Memory B cell (primary cell): ENCODE data around the gene MME.
A peak's percentile ranks its signal among the peaks of the same experiment; 100 is the strongest.

Source experiments
- ATAC-seq: fragments of 150-1000 bp; cut with Tn5 transposase; 2 replicates; pipeline ENCODE4 v1.10.0; 2021; ENCODE audit warnings: low read depth, mild to moderate bottlenecking, moderate library complexity
- DNase-seq, 2 donors: peaks; one replicate each; pipeline ENCODE4 v3.0.0; 2022; ENCODE audit warnings: low spot score in 2 of 2
- H3K27ac Mint-ChIP-seq: one replicate; pipeline ENCODE4 v1.8.0; 2022; ENCODE audit warnings: mild to moderate bottlenecking, moderate library complexity, mixed read lengths
- H3K27me3 Mint-ChIP-seq: one replicate; pipeline ENCODE4 v1.8.0; 2022; ENCODE audit warnings: mixed read lengths
- H3K36me3 Mint-ChIP-seq: one replicate; pipeline ENCODE4 v1.8.0; 2022; ENCODE audit warnings: mild to moderate bottlenecking, mixed read lengths
- H3K4me1 Mint-ChIP-seq: one replicate; pipeline ENCODE4 v1.8.0; 2022; ENCODE audit warnings: mixed read lengths
- H3K4me3 Mint-ChIP-seq: one replicate; pipeline ENCODE4 v1.8.0; 2022; ENCODE audit warnings: mild to moderate bottlenecking, moderate library complexity, mixed read lengths
- H3K9me3 Mint-ChIP-seq: one replicate; pipeline ENCODE4 v1.8.0; 2022; ENCODE audit warnings: mixed read lengths

MME gene

GRCh38 chr3:155070316-155070715, 9.8 kb upstream of the MME start:
- DNase-seq (no peak), ATAC-seq (no peak)
- H3K4me3 Mint-ChIP-seq = no peak overlapping the region
- H3K36me3 Mint-ChIP-seq = peaks cover under 1% of the 10 kb centered on the region
- no peaks in the 10 kb centered on the region for H3K4me1 Mint-ChIP-seq
- no peak overlapping the region for H3K27ac Mint-ChIP-seq
- peaks cover 4% of the 10 kb centered on the region for H3K9me3 Mint-ChIP-seq
- H3K27me3 Mint-ChIP-seq = no peaks in the 10 kb centered on the region

DNA sequence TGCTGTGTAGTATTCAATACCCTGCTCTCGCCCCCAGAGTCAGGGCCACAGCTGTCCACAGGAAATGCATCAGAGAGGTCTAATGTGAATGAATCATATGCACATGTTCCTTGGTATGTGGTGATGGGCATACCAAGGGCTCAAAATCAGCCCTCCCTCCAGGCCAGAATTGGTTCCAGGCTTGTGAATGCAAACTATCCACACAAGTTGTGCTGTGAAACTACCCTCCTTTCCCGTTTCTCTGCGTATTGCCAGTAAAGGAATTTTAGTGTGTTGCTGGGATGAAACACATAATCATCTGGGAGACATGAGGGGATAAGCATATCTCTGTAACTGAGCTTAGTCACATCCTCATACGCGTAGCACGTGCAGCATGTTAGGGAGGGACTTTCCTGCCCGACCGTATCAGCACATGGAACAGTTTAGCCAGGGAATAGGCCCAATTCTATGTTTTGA, 9.2 kb upstream of the MME start:
- Mint-ChIP-seq H3K9me3 (peaks cover 5% of the 10 kb centered on the region), H3K27ac (no peak overlapping the region), H3K27me3 (no peaks in the 10 kb centered on the region), H3K4me3 (no peak overlapping the region), H3K36me3 (peaks cover 1% of the 10 kb centered on the region), H3K4me1 (no peaks in the 10 kb centered on the region)
- no peak for DNase-seq
- no peak for ATAC-seq

GRCh38 chr3:155075200-155075599, 4.9 kb upstream of the MME start:
- H3K9me3 Mint-ChIP-seq = peaks cover 5% of the 10 kb centered on the region
- peaks cover 4% of the 10 kb centered on the region for H3K36me3 Mint-ChIP-seq
- H3K4me1 Mint-ChIP-seq = peaks cover 4% of the 10 kb centered on the region
- ATAC-seq = no peak
- DNase-seq = no peak
- no peak overlapping the region for H3K4me3 Mint-ChIP-seq
- H3K27ac Mint-ChIP-seq = no peak overlapping the region
- H3K27me3 Mint-ChIP-seq = peaks cover 4% of the 10 kb centered on the region

DNA sequence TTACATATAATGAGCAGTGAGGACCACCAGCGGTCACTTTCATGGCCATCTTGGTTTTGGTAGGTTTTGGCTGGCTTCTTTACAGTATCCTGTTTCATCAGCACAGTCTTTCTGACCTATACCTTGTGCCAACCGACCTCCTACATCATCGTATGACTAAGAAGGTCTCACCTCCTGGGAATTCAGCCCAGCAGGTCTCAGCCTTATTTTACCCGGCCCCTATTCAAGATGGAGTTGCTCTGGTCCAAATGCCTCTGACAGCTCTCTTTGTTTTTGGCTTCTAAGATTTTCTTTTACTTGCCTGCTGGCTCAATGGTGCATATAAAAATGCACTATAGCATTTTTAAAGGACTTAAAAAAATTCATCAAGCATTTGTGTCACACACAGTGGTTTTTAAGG, 3.2 kb upstream of the MME start:
- H3K27me3 Mint-ChIP-seq = peaks cover 4% of the 10 kb centered on the region
- DNase-seq (no peak), ATAC-seq (no peak)
- H3K9me3 Mint-ChIP-seq = peaks cover 5% of the 10 kb centered on the region
- peaks cover 4% of the 10 kb centered on the region for H3K4me1 Mint-ChIP-seq
- no peak overlapping the region for H3K27ac Mint-ChIP-seq
- H3K4me3 Mint-ChIP-seq = no peak overlapping the region
- H3K36me3 Mint-ChIP-seq = peaks cover 4% of the 10 kb centered on the region

DNA sequence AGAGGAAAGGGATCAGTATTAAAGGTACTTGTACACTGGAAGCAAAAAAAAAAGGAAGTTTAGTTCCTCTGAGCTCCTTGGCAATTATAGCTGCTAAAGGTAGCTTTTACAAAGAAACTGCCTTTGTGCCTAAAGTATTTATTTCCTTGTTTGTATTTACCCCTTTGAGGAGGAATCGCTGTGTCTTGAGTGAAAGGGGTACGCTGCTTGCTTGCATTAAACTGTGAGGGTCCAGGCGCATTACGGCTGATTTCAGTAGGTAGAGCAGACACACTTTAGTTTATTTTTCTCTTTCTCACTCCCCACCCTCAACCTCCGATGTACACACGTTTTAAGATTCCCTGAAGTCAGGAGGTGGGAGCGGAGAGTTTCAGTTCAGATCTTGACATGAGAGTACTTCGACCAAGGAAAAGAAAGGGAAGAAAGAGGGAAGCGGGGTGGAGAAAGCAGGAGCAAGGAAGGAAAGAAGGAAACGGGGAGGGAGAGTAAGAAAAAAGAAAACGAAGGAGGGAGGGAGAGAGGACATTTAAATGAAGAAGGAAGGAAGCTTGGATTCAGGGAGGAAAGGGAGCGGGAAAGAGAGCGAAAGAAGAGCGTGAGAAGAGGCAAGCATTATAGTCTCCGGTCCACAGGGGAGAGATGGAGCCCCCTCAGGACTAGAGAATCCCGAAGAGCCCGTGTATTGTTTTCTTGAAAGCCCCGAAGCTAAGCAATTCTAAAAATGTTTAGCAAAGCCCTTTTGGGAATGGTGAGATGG, 1.2 kb upstream of the MME start:
- Mint-ChIP-seq H3K4me1 (peaks cover 4% of the 10 kb centered on the region), H3K4me3 (peak overlapping the region; percentile 85), H3K27me3 (peaks cover 7% of the 10 kb centered on the region), H3K27ac (peak overlapping the region; percentile 32), H3K36me3 (peaks cover 4% of the 10 kb centered on the region), H3K9me3 (peaks cover 2% of the 10 kb centered on the region)
- no peak for DNase-seq
- no peak for ATAC-seq

GRCh38 chr3:155079468-155079745, 712 bp upstream of the MME start:
- DNase-seq = peak in 1 of 2 donors; percentile 10
- Mint-ChIP-seq H3K27ac (no peak overlapping the region), H3K4me3 (peak overlapping the region; percentile 85), H3K36me3 (peaks cover 4% of the 10 kb centered on the region), H3K4me1 (peaks cover 4% of the 10 kb centered on the region), H3K27me3 (peaks cover 7% of the 10 kb centered on the region), H3K9me3 (peaks cover 1% of the 10 kb centered on the region)
- peak; percentile 37 for ATAC-seq

GRCh38 chr3:155080692-155081091, 573 bp downstream of the MME start:
- Mint-ChIP-seq H3K9me3 (no peaks in the 10 kb centered on the region), H3K36me3 (peaks cover 3% of the 10 kb centered on the region), H3K27ac (no peak overlapping the region), H3K4me3 (peak overlapping the region; percentile 85), H3K27me3 (peaks cover 8% of the 10 kb centered on the region), H3K4me1 (peaks cover 4% of the 10 kb centered on the region)
- ATAC-seq (no peak), DNase-seq (no peak)

DNA sequence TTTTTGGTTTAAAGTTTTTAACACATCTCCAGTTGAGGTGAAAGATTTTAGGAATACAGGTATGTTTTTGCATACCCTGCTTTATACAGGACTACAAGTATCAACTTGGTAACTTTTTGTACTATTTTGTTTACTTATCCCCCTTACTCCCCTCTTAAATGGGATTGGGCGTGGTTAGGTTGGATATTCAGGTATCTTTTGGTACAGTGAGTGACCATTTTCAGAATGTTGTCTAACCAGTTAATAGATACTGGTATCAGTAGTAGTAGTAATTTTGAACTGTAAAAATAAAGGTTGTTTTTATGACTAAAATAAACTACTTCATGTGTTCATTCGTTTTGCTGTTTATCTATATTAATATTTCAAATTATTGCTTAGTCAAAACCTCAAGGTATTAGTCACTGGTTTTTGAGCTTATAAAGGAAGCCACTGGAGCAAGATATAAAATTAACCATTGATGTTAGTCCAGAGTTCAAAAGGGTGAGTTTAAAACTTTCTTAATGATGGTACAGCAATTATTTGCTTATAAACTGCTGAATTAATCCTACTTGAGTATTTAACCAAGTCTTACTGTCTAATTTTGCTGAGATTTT, 3.3 kb downstream of the MME start:
- ATAC-seq (no peak), DNase-seq (no peak)
- Mint-ChIP-seq H3K9me3 (no peaks in the 10 kb centered on the region), H3K27ac (no peak overlapping the region), H3K36me3 (peaks cover 3% of the 10 kb centered on the region), H3K27me3 (peaks cover 8% of the 10 kb centered on the region), H3K4me3 (no peak overlapping the region), H3K4me1 (peaks cover 4% of the 10 kb centered on the region)

DNA sequence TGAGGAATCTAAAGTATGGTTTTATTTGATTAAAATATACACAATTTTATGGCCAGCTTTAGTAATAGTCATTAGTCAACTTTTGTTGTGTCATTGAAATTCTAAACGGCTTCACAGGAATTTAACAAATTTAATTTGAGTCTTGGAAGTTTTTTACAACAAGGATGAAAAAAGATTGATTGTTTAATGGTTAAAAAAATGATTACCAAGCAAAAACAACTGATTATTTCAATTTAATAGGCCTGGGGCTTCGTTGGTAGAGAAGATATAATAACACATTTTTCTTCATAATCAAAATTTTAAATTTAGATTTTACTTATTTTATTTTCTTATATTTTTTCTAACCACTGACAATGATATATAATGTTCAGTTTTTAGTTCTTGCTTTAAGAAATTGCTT, 4.4 kb downstream of the MME start:
- DNase-seq (no peak), ATAC-seq (no peak)
- Mint-ChIP-seq H3K9me3 (no peaks in the 10 kb centered on the region), H3K27ac (no peak overlapping the region), H3K36me3 (no peaks in the 10 kb centered on the region), H3K27me3 (peaks cover 4% of the 10 kb centered on the region), H3K4me3 (no peak overlapping the region), H3K4me1 (no peaks in the 10 kb centered on the region)

DNA sequence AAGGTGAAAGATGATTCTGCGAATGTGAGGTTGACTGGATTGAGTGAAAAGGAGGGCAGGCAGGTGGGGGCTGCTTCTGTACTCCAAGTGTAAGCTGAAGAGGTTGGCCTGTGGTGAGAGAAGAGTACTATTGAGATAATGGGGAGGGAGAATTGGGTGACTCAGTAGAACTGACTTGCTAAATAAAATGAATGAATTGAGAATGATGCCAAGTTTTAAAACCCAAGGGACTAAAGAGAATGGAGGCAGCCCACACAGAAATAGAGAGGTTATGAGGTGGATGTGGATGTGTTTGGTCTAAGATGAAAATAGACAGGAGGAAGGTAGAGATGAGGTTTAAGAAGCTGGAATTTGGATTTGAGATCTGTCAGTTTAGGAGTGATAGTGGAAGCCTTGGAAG, 5.9 kb downstream of the MME start:
- DNase-seq (no peak), ATAC-seq (no peak)
- Mint-ChIP-seq H3K36me3 (no peaks in the 10 kb centered on the region), H3K4me3 (no peak overlapping the region), H3K27ac (no peak overlapping the region), H3K4me1 (no peaks in the 10 kb centered on the region), H3K27me3 (peaks cover 4% of the 10 kb centered on the region), H3K9me3 (no peaks in the 10 kb centered on the region)

DNA sequence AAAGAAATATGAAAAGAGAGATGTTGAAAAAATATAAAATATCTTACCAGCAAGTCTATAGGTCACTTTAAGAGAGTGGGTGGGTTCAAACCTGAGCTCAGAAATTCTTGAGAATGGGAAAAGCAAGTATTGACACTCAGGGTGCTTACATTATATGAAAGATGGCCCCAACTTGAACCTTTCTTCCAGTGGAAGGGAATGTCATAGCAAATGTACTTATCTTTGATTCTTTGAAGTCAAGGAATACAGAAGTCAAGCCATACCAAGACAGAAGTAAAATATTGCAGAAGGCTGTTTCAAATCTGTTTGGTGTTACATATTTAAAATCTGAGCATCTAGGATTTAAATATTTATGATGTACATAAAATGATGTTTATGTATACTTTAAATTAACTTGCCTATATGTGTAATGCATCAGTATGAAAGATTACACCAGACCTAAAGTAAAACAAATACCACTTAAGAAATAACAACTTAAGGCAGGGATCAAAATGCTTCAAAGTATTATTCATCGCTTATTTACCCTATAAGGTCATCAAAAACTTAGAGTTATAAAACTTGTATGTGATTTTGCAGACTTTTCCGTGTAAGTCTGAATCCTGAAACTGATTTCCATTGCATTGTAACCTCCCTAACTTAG, 8.7 kb downstream of the MME start:
- DNase-seq = no peak
- Mint-ChIP-seq H3K27me3 (peaks cover 1% of the 10 kb centered on the region), H3K27ac (no peak overlapping the region)

GRCh38 chr3:155089495-155089894, 9.4 kb downstream of the MME start:
- Mint-ChIP-seq H3K4me1 (no peaks in the 10 kb centered on the region), H3K4me3 (no peak overlapping the region), H3K27me3 (peaks cover 1% of the 10 kb centered on the region), H3K27ac (no peak overlapping the region), H3K9me3 (no peaks in the 10 kb centered on the region), H3K36me3 (no peaks in the 10 kb centered on the region)
- ATAC-seq (no peak), DNase-seq (no peak)

More for the DNA sequence above, 8.7 kb downstream of the MME start:
- Mint-ChIP-seq H3K4me1 (no peaks in the 10 kb centered on the region), H3K9me3 (no peaks in the 10 kb centered on the region), H3K4me3 (no peak overlapping the region), H3K36me3 (no peaks in the 10 kb centered on the region)
- ATAC-seq = no peak

GRCh38 chr3:155093261-155093660, 13.1 kb downstream of the MME start:
- no peak overlapping the region for H3K4me3 Mint-ChIP-seq
- peaks cover 2% of the 10 kb centered on the region for H3K9me3 Mint-ChIP-seq
- no peak overlapping the region for H3K27ac Mint-ChIP-seq
- H3K4me1 Mint-ChIP-seq = no peaks in the 10 kb centered on the region
- ATAC-seq (no peak), DNase-seq (no peak)
- no peaks in the 10 kb centered on the region for H3K27me3 Mint-ChIP-seq
- H3K36me3 Mint-ChIP-seq = no peaks in the 10 kb centered on the region

DNA sequence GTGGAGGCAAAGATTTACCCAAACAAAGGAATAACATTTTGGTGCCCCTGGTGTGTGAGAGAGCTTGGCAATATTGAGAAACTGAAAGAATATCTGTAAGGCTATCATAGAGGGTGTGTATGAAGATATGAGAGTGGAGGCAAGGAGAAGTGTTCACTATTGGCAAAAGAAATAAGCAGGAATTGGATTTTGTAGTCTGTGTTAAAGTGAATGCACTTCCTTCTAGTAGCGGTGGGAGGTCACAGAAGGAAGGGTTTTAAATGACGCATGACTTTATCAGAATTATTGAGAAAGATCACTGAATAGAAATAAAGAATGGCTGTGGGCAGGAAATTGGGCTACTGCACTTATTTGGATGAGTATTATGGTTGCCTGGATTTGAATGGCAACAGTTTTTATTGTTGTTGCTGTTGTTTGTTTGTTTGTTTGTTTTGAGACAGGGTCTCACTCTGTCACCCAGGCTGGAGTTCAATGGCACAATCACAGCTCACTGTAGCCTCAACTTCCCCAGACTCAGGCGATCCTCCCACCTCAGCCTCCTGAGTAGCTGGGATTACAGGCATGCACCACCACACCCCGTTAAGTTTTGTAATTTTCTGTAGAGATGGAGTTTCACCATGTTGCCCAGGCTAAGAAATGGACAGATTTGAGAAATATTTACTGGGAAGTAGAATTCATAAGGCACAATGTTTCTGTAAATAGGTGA, 16.3 kb downstream of the MME start:
- Mint-ChIP-seq H3K9me3 (peaks cover 7% of the 10 kb centered on the region), H3K27me3 (no peaks in the 10 kb centered on the region), H3K4me1 (no peaks in the 10 kb centered on the region), H3K4me3 (no peak overlapping the region), H3K36me3 (no peaks in the 10 kb centered on the region), H3K27ac (no peak overlapping the region)
- ATAC-seq (no peak), DNase-seq (no peak)
